ENCODE results near the gene ARPC3. TPM values are rescaled to one million over a fixed set of nuclear protein-coding genes. Genes with fewer than 3 reads are reported as not detected.
"Not testable (repeated sequence)": the region's sequence is repeated elsewhere in the genome, so short reads cannot be mapped to it uniquely, and the experiment has no call there.

Gene ARPC3
- polyA plus RNA-seq, 4 donors, result 324 to 507 (median 390) TPM

- H3K9me3 ChIP-seq (ENCODE audit: control insufficient read depth in 2 of 2, insufficient read depth in 1 of 2, low read depth in 1 of 2, low read length in 1 of 2); H3K27me3 ChIP-seq (ENCODE audit: control insufficient read depth in 3 of 3, insufficient read depth in 3 of 3, low read length in 3 of 3); H3K27ac ChIP-seq (ENCODE audit: low read depth in 1 of 3, low read length in 2 of 3); FAIRE-seq; H3K4me3 ChIP-seq (ENCODE audit: low read depth in 1 of 3, low read length in 3 of 3); H3K4me1 ChIP-seq (ENCODE audit: control insufficient read depth in 3 of 3, insufficient read depth in 2 of 3, low read depth in 1 of 3, low read length in 2 of 3); DNase-seq: not testable (repeated sequence)
- whole genome bisulfite sequencing, 3 donors, result 92 to 93% (median 93%) methylated on average over 11 of the region's 11 CpGs
- H3K36me3 ChIP-seq (ENCODE audit: control insufficient read depth in 3 of 3, insufficient read depth in 2 of 3, low read depth in 1 of 3, low read length in 3 of 3), result peaks cover 0 to 17% (median 4%) of the 10 kb centered on the region in 3 donors
These were observed 15.6 kb upstream of the ARPC3 start for GRCh38 chr12:110465765-110466164.

- H3K27me3 ChIP-seq (ENCODE audit: control insufficient read depth in 3 of 3, insufficient read depth in 3 of 3, low read length in 3 of 3), result no peaks in the 10 kb centered on the region
- H3K27ac ChIP-seq (ENCODE audit: low read depth in 1 of 3, low read length in 2 of 3), result no peak overlapping the region
- H3K4me3 ChIP-seq (ENCODE audit: low read depth in 1 of 3, low read length in 3 of 3), result no peak overlapping the region
- peaks cover 0 to 25% (median 4%) of the 10 kb centered on the region in 3 donors for H3K36me3 ChIP-seq (ENCODE audit: control insufficient read depth in 3 of 3, insufficient read depth in 2 of 3, low read depth in 1 of 3, low read length in 3 of 3)
- peaks cover 0 to 3% (median 2%) of the 10 kb centered on the region in 3 donors for H3K4me1 ChIP-seq (ENCODE audit: control insufficient read depth in 3 of 3, insufficient read depth in 2 of 3, low read depth in 1 of 3, low read length in 2 of 3)
- 89 to 96% (median 93%) methylated on average over 2 of the region's 2 CpGs for WGBS, 3 donors
- H3K9me3 ChIP-seq (ENCODE audit: control insufficient read depth in 2 of 2, insufficient read depth in 1 of 2, low read depth in 1 of 2, low read length in 1 of 2), result no peaks in the 10 kb centered on the region
- no peak for DNase-seq
- no peak for FAIRE-seq
These were observed 14.9 kb upstream of the ARPC3 start for GRCh38 chr12:110465024-110465423.

DNA sequence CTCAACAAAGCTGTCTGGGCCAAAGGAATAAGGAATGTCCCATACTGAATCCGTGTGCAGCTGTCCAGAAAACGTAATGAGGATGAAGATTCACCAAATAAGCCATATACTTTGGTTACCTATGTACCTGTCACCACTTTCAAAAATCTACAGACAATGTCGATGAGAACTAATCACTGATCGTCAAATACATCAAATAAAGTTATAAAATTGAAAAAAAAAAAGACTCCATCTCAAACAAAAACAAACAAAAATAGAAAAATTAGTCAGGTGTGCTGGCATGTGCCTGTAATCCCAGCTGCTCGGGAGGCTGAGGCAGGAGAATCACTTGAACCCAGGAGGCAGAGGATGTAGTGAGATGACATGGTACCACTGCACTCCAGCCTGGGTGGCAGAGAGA, 11.1 kb upstream of the ARPC3 start:
- WGBS, 3 donors, result 88 to 96% (median 92%) methylated on average over 5 of the region's 5 CpGs
- not testable (repeated sequence) for H3K4me3 ChIP-seq (ENCODE audit: low read depth in 1 of 3, low read length in 3 of 3); H3K9me3 ChIP-seq (ENCODE audit: control insufficient read depth in 2 of 2, insufficient read depth in 1 of 2, low read depth in 1 of 2, low read length in 1 of 2); FAIRE-seq; H3K27me3 ChIP-seq (ENCODE audit: control insufficient read depth in 3 of 3, insufficient read depth in 3 of 3, low read length in 3 of 3); H3K27ac ChIP-seq (ENCODE audit: low read depth in 1 of 3, low read length in 2 of 3); DNase-seq; H3K4me1 ChIP-seq (ENCODE audit: control insufficient read depth in 3 of 3, insufficient read depth in 2 of 3, low read depth in 1 of 3, low read length in 2 of 3)
- peaks cover 0 to 40% (median 4%) of the 10 kb centered on the region in 3 donors for H3K36me3 ChIP-seq (ENCODE audit: control insufficient read depth in 3 of 3, insufficient read depth in 2 of 3, low read depth in 1 of 3, low read length in 3 of 3)

GRCh38 chr12:110458756-110459155, 8.6 kb upstream of the ARPC3 start:
- Histone ChIP-seq H3K27ac (ENCODE audit: low read depth in 1 of 3, low read length in 2 of 3) (no peak overlapping the region), H3K4me1 (ENCODE audit: control insufficient read depth in 3 of 3, insufficient read depth in 2 of 3, low read depth in 1 of 3, low read length in 2 of 3) (no peaks in the 10 kb centered on the region), H3K4me3 (ENCODE audit: low read depth in 1 of 3, low read length in 3 of 3) (no peak overlapping the region), H3K9me3 (ENCODE audit: control insufficient read depth in 2 of 2, insufficient read depth in 1 of 2, low read depth in 1 of 2, low read length in 1 of 2) (no peaks in the 10 kb centered on the region), H3K27me3 (ENCODE audit: control insufficient read depth in 3 of 3, insufficient read depth in 3 of 3, low read length in 3 of 3) (no peaks in the 10 kb centered on the region), H3K36me3 (ENCODE audit: control insufficient read depth in 3 of 3, insufficient read depth in 2 of 3, low read depth in 1 of 3, low read length in 3 of 3) (peaks cover 0 to 47% (median 2%) of the 10 kb centered on the region in 3 donors)
- no peak for FAIRE-seq
- no peak for DNase-seq
- WGBS, 3 donors, result 93 to 96% (median 93%) methylated on average over 4 of the region's 4 CpGs

GRCh38 chr12:110453569-110454296, 3.6 kb upstream of the ARPC3 start:
- 90 to 94% (median 93%) methylated on average over 4 of the region's 4 CpGs for WGBS, 3 donors
- FAIRE-seq, result no peak
- Histone ChIP-seq H3K27ac (ENCODE audit: low read depth in 1 of 3, low read length in 2 of 3) (no peak overlapping the region), H3K9me3 (ENCODE audit: control insufficient read depth in 2 of 2, insufficient read depth in 1 of 2, low read depth in 1 of 2, low read length in 1 of 2) (no peaks in the 10 kb centered on the region), H3K4me1 (ENCODE audit: control insufficient read depth in 3 of 3, insufficient read depth in 2 of 3, low read depth in 1 of 3, low read length in 2 of 3) (no peaks in the 10 kb centered on the region), H3K36me3 (ENCODE audit: control insufficient read depth in 3 of 3, insufficient read depth in 2 of 3, low read depth in 1 of 3, low read length in 3 of 3) (peaks cover 0 to 30% (median 0%) of the 10 kb centered on the region in 3 donors), H3K27me3 (ENCODE audit: control insufficient read depth in 3 of 3, insufficient read depth in 3 of 3, low read length in 3 of 3) (no peaks in the 10 kb centered on the region), H3K4me3 (ENCODE audit: low read depth in 1 of 3, low read length in 3 of 3) (no peak overlapping the region)
- DNase-seq, result no peak

GRCh38 chr12:110451263-110451662, 1.1 kb upstream of the ARPC3 start:
- H3K4me3 ChIP-seq (ENCODE audit: low read depth in 1 of 3, low read length in 3 of 3), result no peak overlapping the region
- no peak for FAIRE-seq
- H3K4me1 ChIP-seq (ENCODE audit: control insufficient read depth in 3 of 3, insufficient read depth in 2 of 3, low read depth in 1 of 3, low read length in 2 of 3), result peaks cover 0 to 2% (median 0%) of the 10 kb centered on the region in 3 donors
- no peak overlapping the region for H3K27ac ChIP-seq (ENCODE audit: low read depth in 1 of 3, low read length in 2 of 3)
- no peaks in the 10 kb centered on the region for H3K27me3 ChIP-seq (ENCODE audit: control insufficient read depth in 3 of 3, insufficient read depth in 3 of 3, low read length in 3 of 3)
- WGBS, 3 donors, result 68 to 78% (median 75%) methylated on average over 1 of the region's 1 CpG
- DNase-seq, result no peak
- H3K9me3 ChIP-seq (ENCODE audit: control insufficient read depth in 2 of 2, insufficient read depth in 1 of 2, low read depth in 1 of 2, low read length in 1 of 2), result no peaks in the 10 kb centered on the region
- peaks cover 0 to 31% (median 0%) of the 10 kb centered on the region in 3 donors for H3K36me3 ChIP-seq (ENCODE audit: control insufficient read depth in 3 of 3, insufficient read depth in 2 of 3, low read depth in 1 of 3, low read length in 3 of 3)

- 94 to 95% (median 94%) methylated on average over 3 of the region's 3 CpGs for WGBS, 3 donors
- FAIRE-seq, result no peak
- Histone ChIP-seq H3K36me3 (ENCODE audit: control insufficient read depth in 3 of 3, insufficient read depth in 2 of 3, low read depth in 1 of 3, low read length in 3 of 3) (peaks cover 2 to 54% (median 6%) of the 10 kb centered on the region in 3 donors), H3K4me1 (ENCODE audit: control insufficient read depth in 3 of 3, insufficient read depth in 2 of 3, low read depth in 1 of 3, low read length in 2 of 3) (peaks cover 0 to 2% (median 0%) of the 10 kb centered on the region in 3 donors), H3K9me3 (ENCODE audit: control insufficient read depth in 2 of 2, insufficient read depth in 1 of 2, low read depth in 1 of 2, low read length in 1 of 2) (no peaks in the 10 kb centered on the region), H3K27ac (ENCODE audit: low read depth in 1 of 3, low read length in 2 of 3) (no peak overlapping the region), H3K27me3 (ENCODE audit: control insufficient read depth in 3 of 3, insufficient read depth in 3 of 3, low read length in 3 of 3) (no peaks in the 10 kb centered on the region), H3K4me3 (ENCODE audit: low read depth in 1 of 3, low read length in 3 of 3) (no peak overlapping the region)
- no peak for DNase-seq
These were observed 5.7 kb downstream of the ARPC3 start for GRCh38 chr12:110444455-110444854.

DNA sequence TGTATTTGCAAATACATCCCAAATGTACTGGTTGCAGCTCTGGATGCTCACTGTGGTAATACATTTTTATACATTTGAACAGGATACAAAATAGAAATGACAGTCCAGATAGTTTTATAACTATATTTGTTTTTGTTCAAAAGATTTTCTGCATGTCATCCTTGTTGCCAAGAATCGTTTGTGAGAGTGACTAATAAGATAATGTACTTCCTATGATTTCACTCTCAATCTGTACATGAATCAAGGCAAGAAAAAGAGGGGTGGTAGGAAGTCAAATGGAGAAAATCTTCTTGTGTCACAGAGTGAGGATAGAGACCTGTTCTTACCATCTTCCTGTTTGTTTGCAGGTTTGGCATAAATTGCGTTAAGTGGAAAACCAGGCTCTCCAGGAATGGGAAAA, 13.9 kb downstream of the ARPC3 start:
- no peaks in the 10 kb centered on the region for H3K4me1 ChIP-seq (ENCODE audit: control insufficient read depth in 3 of 3, insufficient read depth in 2 of 3, low read depth in 1 of 3, low read length in 2 of 3)
- H3K4me3 ChIP-seq (ENCODE audit: low read depth in 1 of 3, low read length in 3 of 3), result no peak overlapping the region
- H3K27me3 ChIP-seq (ENCODE audit: control insufficient read depth in 3 of 3, insufficient read depth in 3 of 3, low read length in 3 of 3), result no peaks in the 10 kb centered on the region
- WGBS, 3 donors, result 54 to 59% (median 58%) methylated on average over 2 of the region's 2 CpGs
- DNase-seq (no peak), FAIRE-seq (no peak)
- peaks cover 2 to 47% (median 10%) of the 10 kb centered on the region in 3 donors for H3K36me3 ChIP-seq (ENCODE audit: control insufficient read depth in 3 of 3, insufficient read depth in 2 of 3, low read depth in 1 of 3, low read length in 3 of 3)
- H3K27ac ChIP-seq (ENCODE audit: low read depth in 1 of 3, low read length in 2 of 3), result no peak overlapping the region
- no peaks in the 10 kb centered on the region for H3K9me3 ChIP-seq (ENCODE audit: control insufficient read depth in 2 of 2, insufficient read depth in 1 of 2, low read depth in 1 of 2, low read length in 1 of 2)
